WTC11 (cell line): ENCODE data around the gene EPHA4. TPM values are rescaled to one million over a fixed set of nuclear protein-coding genes. Genes with fewer than 3 reads are reported as not detected.
A peak's percentile ranks its signal among the peaks of the same experiment; 100 is the strongest.

Experiments used
- ATAC-seq: fragments of 200-7000 bp; cut with Tn5 transposase; 2 replicates; pipeline ENCODE4 v1.10.0; 2021; ENCODE audit warnings: mild to moderate bottlenecking, moderate library complexity
- CTCF ChIA-PET: fragments of 300-600 bp; sonication (Branson Sonifier 250); formaldehyde crosslinking; loops from one replicate; lab custom pipeline; 2021; ENCODE audit warnings: antibody characterized with exemption; lab: Charles Lee
- POLR2A ChIA-PET: fragments of 350-600 bp; sonication (Branson Sonifier 250); formaldehyde crosslinking; loops from one replicate; lab custom pipeline; 2021; ENCODE audit warnings: antibody characterized with exemption; lab: Charles Lee
- DNase-seq: peaks from one replicate; pipeline ENCODE4 v3.0.0; 2021; ENCODE audit warnings: low spot score
- H3K27ac Mint-ChIP-seq: 2 replicates; pipeline ENCODE4 v1.8.0; 2021; ENCODE audit warnings: mixed read lengths
- H3K27me3 Mint-ChIP-seq: 2 replicates; pipeline ENCODE4 v1.8.0; 2021; ENCODE audit warnings: low read depth, mild to moderate bottlenecking, moderate library complexity, mixed read lengths
- H3K36me3 Mint-ChIP-seq: 2 replicates; pipeline ENCODE4 v1.8.0; 2021; ENCODE audit warnings: mixed read lengths
- H3K4me1 Mint-ChIP-seq: 2 replicates; pipeline ENCODE4 v1.8.0; 2022; ENCODE audit warnings: mixed read lengths
- H3K4me3 Mint-ChIP-seq: 2 replicates; pipeline ENCODE4 v1.8.0; 2021; ENCODE audit warnings: mild to moderate bottlenecking, moderate library complexity, mixed read lengths
- H3K9me3 Mint-ChIP-seq: 2 replicates; pipeline ENCODE4 v1.8.0; 2021; ENCODE audit warnings: mixed read lengths
- ESRRA ChIP-seq: sonication (generic); formaldehyde crosslinking; IDR thresholded peaks from 2 replicates; pipeline ENCODE4 v1.8.1; 2022; ENCODE audit warnings: mild to moderate bottlenecking, missing genetic modification reagents, borderline replicate concordance
- HMGA2 ChIP-seq: fragments of 250-450 bp; sonication (Bioruptor Pico); IDR thresholded peaks from 2 replicates; pipeline ENCODE4 v1.4.0; 2021; ENCODE audit warnings: mild to moderate bottlenecking, moderate library complexity
- JUN ChIP-seq: sonication (generic); formaldehyde crosslinking; IDR thresholded peaks from 2 replicates; pipeline ENCODE4 v1.8.0; 2023; ENCODE audit warnings: mild to moderate bottlenecking, missing genetic modification reagents
- MXD4 ChIP-seq: fragments of 250-450 bp; sonication (Bioruptor Pico); IDR thresholded peaks from 2 replicates; pipeline ENCODE4 v1.8.0; 2021; ENCODE audit warnings: mild to moderate bottlenecking, moderate library complexity, borderline replicate concordance
- RORB ChIP-seq: fragments of 250-450 bp; sonication (Bioruptor Pico); IDR thresholded peaks from 2 replicates; pipeline ENCODE4 v1.9.0; 2021; ENCODE audit warnings: mild to moderate bottlenecking
- SMAD4 ChIP-seq: sonication (generic); formaldehyde crosslinking; IDR thresholded peaks from 2 replicates; pipeline ENCODE4 v1.8.0; 2022; ENCODE audit warnings: mild to moderate bottlenecking, missing genetic modification reagents
- SOX15 ChIP-seq: fragments of 250-450 bp; sonication (Bioruptor Pico); IDR thresholded peaks from 2 replicates; pipeline ENCODE4 v1.9.0; 2021; ENCODE audit warnings: mild to moderate bottlenecking
- ZBTB21 ChIP-seq: sonication (generic); formaldehyde crosslinking; IDR thresholded peaks from 2 replicates; pipeline ENCODE4 v1.8.1; 2023; ENCODE audit warnings: mild to moderate bottlenecking, missing genetic modification reagents, borderline replicate concordance
- ZNF416 ChIP-seq: fragments of 250-450 bp; sonication (Bioruptor Pico); IDR thresholded peaks from 2 replicates; pipeline ENCODE4 v1.9.0; 2021; ENCODE audit warnings: mild to moderate bottlenecking, inconsistent platforms
- ZNF423 ChIP-seq: fragments of 250-450 bp; sonication (Bioruptor Pico); IDR thresholded peaks from 2 replicates; pipeline ENCODE4 v2.1.2; 2022; ENCODE audit warnings: mild to moderate bottlenecking, moderate library complexity
- total RNA-seq: library from RNA; stranded (reverse); gene quantifications from 3 replicates; pipeline ENCODE4 v1.2.3, GENCODE V29; 2021
- TF ChIP-seq, protein P1 (sequence below): sonication (generic); formaldehyde crosslinking; IDR thresholded peaks from 2 replicates; pipeline ENCODE4 v1.8.0; 2022; ENCODE audit warnings: mild to moderate bottlenecking, missing genetic modification reagents
- TF ChIP-seq, protein P2 (sequence below): sonication (generic); formaldehyde crosslinking; IDR thresholded peaks from 2 replicates; pipeline ENCODE4 v1.8.0; 2023; ENCODE audit warnings: mild to moderate bottlenecking, missing genetic modification reagents
- TF ChIP-seq, protein P3 (sequence below): sonication (generic); formaldehyde crosslinking; IDR thresholded peaks from 2 replicates; pipeline ENCODE4 v1.8.0; 2022; ENCODE audit warnings: missing genetic modification reagents
- TF ChIP-seq, protein P4 (sequence below): sonication (generic); formaldehyde crosslinking; IDR thresholded peaks from 2 replicates; pipeline ENCODE4 v1.8.1; 2022; ENCODE audit warnings: low read depth, mild to moderate bottlenecking, moderate library complexity, missing genetic modification reagents, borderline replicate concordance
- TF ChIP-seq, protein P5 (sequence below): fragments of 250-450 bp; sonication (Bioruptor Pico); conservative IDR thresholded peaks from 2 replicates; pipeline ENCODE4 v1.9.0; 2021; ENCODE audit warnings: mild to moderate bottlenecking
- TF ChIP-seq, protein P6 (sequence below): sonication (generic); formaldehyde crosslinking; IDR thresholded peaks from 2 replicates; pipeline ENCODE4 v1.8.1; 2022; ENCODE audit warnings: missing genetic modification reagents, borderline replicate concordance

The EPHA4 gene
- total RNA-seq, 1 experiment from 2014 or later = 11.0 TPM

DNA sequence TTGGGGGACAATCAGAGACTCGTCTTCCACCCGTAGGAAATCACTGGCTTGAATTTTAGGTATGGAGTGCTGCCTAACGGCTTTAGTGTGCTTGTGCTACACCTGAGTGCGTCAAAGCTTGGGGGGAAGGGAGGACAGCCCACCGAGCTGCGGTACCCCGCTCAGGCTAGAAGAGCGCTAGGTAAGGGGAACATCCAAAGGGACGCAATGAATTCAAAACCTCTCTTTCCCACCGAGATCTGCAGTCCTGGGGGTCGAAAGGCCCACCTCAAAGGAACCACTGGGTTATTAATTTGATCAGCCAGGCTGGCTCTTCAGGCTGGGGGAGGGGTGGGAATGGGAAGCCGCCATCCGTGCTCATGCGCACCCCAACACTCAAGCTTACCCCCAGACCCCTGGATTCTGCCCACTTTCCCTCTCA is 2.7 kb downstream of the EPHA4 start:
- Mint-ChIP-seq H3K27ac (peak overlapping the region; percentile 68), H3K9me3 (no peaks in the 10 kb centered on the region), H3K4me1 (peaks cover 52% of the 10 kb centered on the region), H3K4me3 (peak overlapping the region; percentile 96), H3K36me3 (no peaks in the 10 kb centered on the region), H3K27me3 (peaks cover 49% of the 10 kb centered on the region)
- ATAC-seq (peak; percentile 5; the same call in 1 of the 2 replicates), DNase-seq (peak; percentile 44)
- POLR2A ChIA-PET = no interaction called here
- CTCF ChIA-PET = interaction anchor here (1.0 kb wide), 1 partner anchor 197 kb away, joined by 5 read pairs; no protein-coding TSS in a partner anchor
- TF ChIP-seq, protein P1, sequence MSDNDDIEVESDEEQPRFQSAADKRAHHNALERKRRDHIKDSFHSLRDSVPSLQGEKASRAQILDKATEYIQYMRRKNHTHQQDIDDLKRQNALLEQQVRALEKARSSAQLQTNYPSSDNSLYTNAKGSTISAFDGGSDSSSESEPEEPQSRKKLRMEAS (CRISPR knock-in tag) = 0 out of 2 replicates have a peak, but pooled peaks have one; percentile 24
- TF ChIP-seq, protein P2, sequence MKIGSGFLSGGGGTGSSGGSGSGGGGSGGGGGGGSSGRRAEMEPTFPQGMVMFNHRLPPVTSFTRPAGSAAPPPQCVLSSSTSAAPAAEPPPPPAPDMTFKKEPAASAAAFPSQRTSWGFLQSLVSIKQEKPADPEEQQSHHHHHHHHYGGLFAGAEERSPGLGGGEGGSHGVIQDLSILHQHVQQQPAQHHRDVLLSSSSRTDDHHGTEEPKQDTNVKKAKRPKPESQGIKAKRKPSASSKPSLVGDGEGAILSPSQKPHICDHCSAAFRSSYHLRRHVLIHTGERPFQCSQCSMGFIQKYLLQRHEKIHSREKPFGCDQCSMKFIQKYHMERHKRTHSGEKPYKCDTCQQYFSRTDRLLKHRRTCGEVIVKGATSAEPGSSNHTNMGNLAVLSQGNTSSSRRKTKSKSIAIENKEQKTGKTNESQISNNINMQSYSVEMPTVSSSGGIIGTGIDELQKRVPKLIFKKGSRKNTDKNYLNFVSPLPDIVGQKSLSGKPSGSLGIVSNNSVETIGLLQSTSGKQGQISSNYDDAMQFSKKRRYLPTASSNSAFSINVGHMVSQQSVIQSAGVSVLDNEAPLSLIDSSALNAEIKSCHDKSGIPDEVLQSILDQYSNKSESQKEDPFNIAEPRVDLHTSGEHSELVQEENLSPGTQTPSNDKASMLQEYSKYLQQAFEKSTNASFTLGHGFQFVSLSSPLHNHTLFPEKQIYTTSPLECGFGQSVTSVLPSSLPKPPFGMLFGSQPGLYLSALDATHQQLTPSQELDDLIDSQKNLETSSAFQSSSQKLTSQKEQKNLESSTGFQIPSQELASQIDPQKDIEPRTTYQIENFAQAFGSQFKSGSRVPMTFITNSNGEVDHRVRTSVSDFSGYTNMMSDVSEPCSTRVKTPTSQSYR (CRISPR knock-in tag) = peak; percentile 52; the same call in 1 of the 2 replicates
- 0 out of 2 replicates have a peak, but pooled peaks have one; percentile 31 for TF ChIP-seq ZBTB21
- no peak for TF ChIP-seq ZNF416

DNA sequence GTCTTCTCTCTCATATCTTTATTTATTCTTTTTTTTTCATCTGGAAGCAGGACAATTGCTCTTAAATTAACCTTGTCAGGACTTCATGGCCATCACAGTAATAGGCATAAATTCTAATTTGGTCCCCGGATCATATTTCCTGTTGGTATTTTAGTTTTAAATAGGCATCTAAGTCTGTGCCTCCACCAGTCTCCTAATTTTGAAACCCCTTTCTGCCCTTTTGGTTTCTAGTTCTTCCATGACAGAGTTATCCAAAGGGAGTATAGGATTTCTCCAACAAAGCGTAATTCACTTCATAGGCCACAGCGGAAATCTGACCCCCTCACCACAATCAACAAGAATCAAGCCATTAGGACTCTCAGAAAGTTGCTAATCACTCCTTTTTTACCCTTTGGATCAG is 3.8 kb downstream of the EPHA4 start:
- DNase-seq (no peak), ATAC-seq (no peak)
- Mint-ChIP-seq H3K4me1 (peaks cover 47% of the 10 kb centered on the region), H3K9me3 (no peaks in the 10 kb centered on the region), H3K36me3 (no peaks in the 10 kb centered on the region), H3K27me3 (peaks cover 40% of the 10 kb centered on the region), H3K27ac (no peak overlapping the region), H3K4me3 (peak overlapping the region; percentile 96)
- CTCF ChIA-PET = no interaction called here
- no peak for TF ChIP-seq SMAD4 (CRISPR knock-in tag)
- no peak for TF ChIP-seq JUN
- no peak for TF ChIP-seq ZNF423 (CRISPR knock-in tag)
- no peak for TF ChIP-seq SOX15 (CRISPR knock-in tag)
- no peak for TF ChIP-seq ESRRA
- TF ChIP-seq HMGA2 = no peak
- TF ChIP-seq, protein P3, sequence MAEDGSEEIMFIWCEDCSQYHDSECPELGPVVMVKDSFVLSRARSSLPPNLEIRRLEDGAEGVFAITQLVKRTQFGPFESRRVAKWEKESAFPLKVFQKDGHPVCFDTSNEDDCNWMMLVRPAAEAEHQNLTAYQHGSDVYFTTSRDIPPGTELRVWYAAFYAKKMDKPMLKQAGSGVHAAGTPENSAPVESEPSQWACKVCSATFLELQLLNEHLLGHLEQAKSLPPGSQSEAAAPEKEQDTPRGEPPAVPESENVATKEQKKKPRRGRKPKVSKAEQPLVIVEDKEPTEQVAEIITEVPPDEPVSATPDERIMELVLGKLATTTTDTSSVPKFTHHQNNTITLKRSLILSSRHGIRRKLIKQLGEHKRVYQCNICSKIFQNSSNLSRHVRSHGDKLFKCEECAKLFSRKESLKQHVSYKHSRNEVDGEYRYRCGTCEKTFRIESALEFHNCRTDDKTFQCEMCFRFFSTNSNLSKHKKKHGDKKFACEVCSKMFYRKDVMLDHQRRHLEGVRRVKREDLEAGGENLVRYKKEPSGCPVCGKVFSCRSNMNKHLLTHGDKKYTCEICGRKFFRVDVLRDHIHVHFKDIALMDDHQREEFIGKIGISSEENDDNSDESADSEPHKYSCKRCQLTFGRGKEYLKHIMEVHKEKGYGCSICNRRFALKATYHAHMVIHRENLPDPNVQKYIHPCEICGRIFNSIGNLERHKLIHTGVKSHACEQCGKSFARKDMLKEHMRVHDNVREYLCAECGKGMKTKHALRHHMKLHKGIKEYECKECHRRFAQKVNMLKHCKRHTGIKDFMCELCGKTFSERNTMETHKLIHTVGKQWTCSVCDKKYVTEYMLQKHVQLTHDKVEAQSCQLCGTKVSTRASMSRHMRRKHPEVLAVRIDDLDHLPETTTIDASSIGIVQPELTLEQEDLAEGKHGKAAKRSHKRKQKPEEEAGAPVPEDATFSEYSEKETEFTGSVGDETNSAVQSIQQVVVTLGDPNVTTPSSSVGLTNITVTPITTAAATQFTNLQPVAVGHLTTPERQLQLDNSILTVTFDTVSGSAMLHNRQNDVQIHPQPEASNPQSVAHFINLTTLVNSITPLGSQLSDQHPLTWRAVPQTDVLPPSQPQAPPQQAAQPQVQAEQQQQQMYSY (CRISPR knock-in tag) = no peak
- TF ChIP-seq MXD4 (CRISPR knock-in tag) = no peak
- TF ChIP-seq, protein P4, sequence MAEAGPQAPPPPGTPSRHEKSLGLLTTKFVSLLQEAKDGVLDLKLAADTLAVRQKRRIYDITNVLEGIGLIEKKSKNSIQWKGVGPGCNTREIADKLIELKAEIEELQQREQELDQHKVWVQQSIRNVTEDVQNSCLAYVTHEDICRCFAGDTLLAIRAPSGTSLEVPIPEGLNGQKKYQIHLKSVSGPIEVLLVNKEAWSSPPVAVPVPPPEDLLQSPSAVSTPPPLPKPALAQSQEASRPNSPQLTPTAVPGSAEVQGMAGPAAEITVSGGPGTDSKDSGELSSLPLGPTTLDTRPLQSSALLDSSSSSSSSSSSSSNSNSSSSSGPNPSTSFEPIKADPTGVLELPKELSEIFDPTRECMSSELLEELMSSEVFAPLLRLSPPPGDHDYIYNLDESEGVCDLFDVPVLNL (CRISPR knock-in tag) = no peak
- TF ChIP-seq RORB (CRISPR knock-in tag) = no peak
- TF ChIP-seq, protein P5, sequence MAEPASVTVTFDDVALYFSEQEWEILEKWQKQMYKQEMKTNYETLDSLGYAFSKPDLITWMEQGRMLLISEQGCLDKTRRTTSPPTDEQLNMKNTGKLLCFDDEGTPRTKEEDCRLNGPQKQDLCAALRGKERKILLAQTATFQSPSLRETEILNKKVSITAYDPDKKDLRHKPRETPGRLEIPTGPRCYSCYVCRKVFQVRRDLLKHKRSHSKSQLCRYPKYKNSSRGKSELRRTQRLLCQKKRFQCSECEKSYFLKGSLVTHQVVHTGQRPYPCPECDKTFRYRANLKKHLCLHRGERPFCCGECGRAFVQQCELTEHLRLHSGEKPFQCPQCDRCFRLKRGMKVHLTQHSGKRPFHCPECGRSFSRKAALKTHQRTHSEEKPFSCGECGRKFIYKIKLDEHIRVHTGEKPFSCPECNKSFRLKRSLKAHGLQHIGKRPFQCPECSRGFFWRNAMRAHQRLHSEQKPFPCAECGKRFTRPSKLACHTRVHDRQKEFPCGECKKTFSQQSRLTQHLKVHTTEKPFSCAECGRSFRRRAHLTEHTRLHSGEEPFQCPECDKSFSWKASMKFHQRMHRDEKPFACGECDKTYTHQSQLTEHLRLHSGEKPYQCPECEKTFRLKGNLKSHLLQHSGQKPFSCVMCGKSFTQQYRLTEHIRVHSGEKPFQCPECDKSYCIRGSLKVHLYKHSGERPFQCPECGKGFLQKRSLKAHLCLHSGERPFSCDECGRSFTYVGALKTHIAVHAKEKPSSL = no peak
- TF ChIP-seq, protein P6, sequence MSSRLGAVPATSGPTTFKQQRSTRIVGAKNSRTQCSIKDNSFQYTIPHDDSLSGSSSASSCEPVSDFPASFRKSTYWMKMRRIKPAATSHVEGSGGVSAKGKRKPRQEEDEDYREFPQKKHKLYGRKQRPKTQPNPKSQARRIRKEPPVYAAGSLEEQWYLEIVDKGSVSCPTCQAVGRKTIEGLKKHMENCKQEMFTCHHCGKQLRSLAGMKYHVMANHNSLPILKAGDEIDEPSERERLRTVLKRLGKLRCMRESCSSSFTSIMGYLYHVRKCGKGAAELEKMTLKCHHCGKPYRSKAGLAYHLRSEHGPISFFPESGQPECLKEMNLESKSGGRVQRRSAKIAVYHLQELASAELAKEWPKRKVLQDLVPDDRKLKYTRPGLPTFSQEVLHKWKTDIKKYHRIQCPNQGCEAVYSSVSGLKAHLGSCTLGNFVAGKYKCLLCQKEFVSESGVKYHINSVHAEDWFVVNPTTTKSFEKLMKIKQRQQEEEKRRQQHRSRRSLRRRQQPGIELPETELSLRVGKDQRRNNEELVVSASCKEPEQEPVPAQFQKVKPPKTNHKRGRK = no peak
- POLR2A ChIA-PET = no interaction called here
